SK-N-SH (cell line): Measurements from ENCODE around the gene EOLA2. TPM values are rescaled to one million over a fixed set of nuclear protein-coding genes. Genes with fewer than 3 reads are reported as not detected.

ENCODE experiments used
- CTCF ChIA-PET: fragments of 300-600, 350-600 bp; formaldehyde crosslinking; extraction: SDS; loops from one replicate; lab custom pipeline; 2021; lab: Yijun Ruan, JAX
- POLR2A ChIA-PET: fragments of 350-600 bp; sonication (Branson Sonifier 250); formaldehyde crosslinking; extraction: SDS; loops from one replicate; lab custom pipeline; 2020; ENCODE audit warnings: antibody characterized with exemption, inconsistent platforms; lab: Yijun Ruan, JAX
- DNase-seq: peaks from one replicate; pipeline ENCODE4 v3.0.0; 2012
- H2AFZ ChIP-seq: fragments of 200-600 bp; sonication (generic); 2 replicates; pipeline ENCODE4 v1.8.1; 2016; ENCODE audit warnings: antibody characterized with exemption, mild to moderate bottlenecking, low read depth
- H3F3A ChIP-seq: fragments of 200-600 bp; sonication (generic); replicated peaks from 2 replicates; pipeline ENCODE3; 2016; ENCODE audit warnings: antibody characterized with exemption, mild to moderate bottlenecking; ENCODE audit not compliant: insufficient read depth
- H3K27ac ChIP-seq, 2 experiments: fragments of 200-500 bp in 1 of 2; fragments of 200-600 bp in 1 of 2; sonication (Bioruptor generic) in 1 of 2; sonication (generic), shearing (Covaris generic) in 1 of 2; 2 replicates each; pipeline versions ENCODE4 v1.5.1 to v1.6.1; 2014 to 2016; ENCODE audit warnings: low read depth in 2 of 2, inconsistent platforms in 1 of 2, low read length in 1 of 2, mild to moderate bottlenecking in 1 of 2, mixed read lengths in 1 of 2
- H3K27me3 ChIP-seq: fragments of 200-600 bp; sonication (generic), shearing (Covaris generic); 2 replicates; pipeline ENCODE4 v1.6.1; 2016; ENCODE audit warnings: mixed run types; ENCODE audit not compliant: insufficient read depth
- H3K36me3 ChIP-seq, 2 experiments: fragments of 200-500 bp in 1 of 2; fragments of 200-600 bp in 1 of 2; sonication (Bioruptor generic) in 1 of 2; sonication (generic) in 1 of 2; replicated peaks in 1 of 2; 2 replicates each; pipeline versions ENCODE3 to v1.5.1; 2014 to 2016; ENCODE audit warnings: low read length in 1 of 2, mild to moderate bottlenecking in 1 of 2; ENCODE audit not compliant: insufficient read depth in 2 of 2, control insufficient read depth in 1 of 2
- H3K4me1 ChIP-seq, 2 experiments: fragments of 200-500 bp in 1 of 2; fragments of 200-600 bp in 1 of 2; sonication (Bioruptor generic) in 1 of 2; sonication (generic), shearing (Covaris generic) in 1 of 2; 2 replicates each; pipeline versions ENCODE4 v1.5.1 to v1.6.1; 2014 to 2016; ENCODE audit warnings: low read depth in 1 of 2, low read length in 1 of 2, mixed run types in 1 of 2; ENCODE audit not compliant: insufficient read depth in 2 of 2, control insufficient read depth in 1 of 2
- H3K4me2 ChIP-seq: fragments of 200-600 bp; sonication (generic), shearing (Covaris generic); 2 replicates; pipeline ENCODE4 v1.6.1; 2017; ENCODE audit warnings: mixed run types
- H3K4me3 ChIP-seq, 2 experiments: fragments of 200-500 bp in 1 of 2; fragments of 200-600 bp in 1 of 2; sonication (Bioruptor generic) in 1 of 2; sonication (generic), shearing (Covaris generic) in 1 of 2; 2 replicates each; pipeline versions ENCODE4 v1.5.1 to v1.8.1; 2014 to 2016; ENCODE audit warnings: low read depth in 2 of 2, inconsistent platforms in 1 of 2, low read length in 1 of 2, mild to moderate bottlenecking in 1 of 2, mixed read lengths in 1 of 2, moderate library complexity in 1 of 2
- H3K79me2 ChIP-seq: fragments of 200-600 bp; sonication (generic); 2 replicates; pipeline ENCODE4 v1.8.1; 2017; ENCODE audit warnings: mild to moderate bottlenecking; ENCODE audit not compliant: insufficient read depth
- H3K9ac ChIP-seq: fragments of 200-600 bp; sonication (generic); 2 replicates; pipeline ENCODE4 v1.6.1; 2017; ENCODE audit warnings: mixed run types
- H3K9me2 ChIP-seq: fragments of 200-600 bp; sonication (generic); 2 replicates; pipeline ENCODE4 v1.6.1; 2017; ENCODE audit warnings: mixed run types
- H3K9me3 ChIP-seq: fragments of 200-600 bp; sonication (generic); 2 replicates; pipeline ENCODE4 v1.6.1; 2017; ENCODE audit warnings: mixed run types, mild to moderate bottlenecking, moderate library complexity
- H4K20me1 ChIP-seq: fragments of 200-600 bp; sonication (generic); 2 replicates; pipeline ENCODE4 v1.6.1; 2017; ENCODE audit warnings: mild to moderate bottlenecking, mixed run types; ENCODE audit not compliant: insufficient read depth
- CHD2 ChIP-seq: fragments of 150-350 bp; IDR thresholded peaks from 2 replicates; pipeline ENCODE4 v1.6.1; 2018; ENCODE audit warnings: low read length; ENCODE audit not compliant: partially characterized antibody
- EP300 ChIP-seq, 2 experiments: IDR thresholded peaks; 2 replicates each; pipeline versions ENCODE4 v1.4.0 to v1.6.1; 2012; ENCODE audit warnings: borderline replicate concordance in 1 of 2, low read depth in 1 of 2, low read length in 1 of 2
- FOSL2 ChIP-seq: IDR thresholded peaks from 2 replicates; pipeline ENCODE4 v1.4.0; 2012; ENCODE audit warnings: low read depth, mild to moderate bottlenecking, moderate library complexity, borderline replicate concordance
- FOXJ3 ChIP-seq: sonication (generic); formaldehyde crosslinking; IDR thresholded peaks from 2 replicates; pipeline ENCODE4 v1.5.1; 2020; ENCODE audit warnings: mild to moderate bottlenecking, missing genetic modification reagents
- GABPA ChIP-seq: IDR thresholded peaks from 2 replicates; pipeline ENCODE4 v1.4.0; 2012; ENCODE audit warnings: low read depth, mild to moderate bottlenecking
- GATA2 ChIP-seq: sonication (generic); formaldehyde crosslinking; IDR thresholded peaks from 2 replicates; pipeline ENCODE4 v1.5.0; 2020; ENCODE audit warnings: mild to moderate bottlenecking, missing genetic modification reagents
- RAD21 ChIP-seq: IDR thresholded peaks from 2 replicates; pipeline ENCODE4 v1.6.1; 2012; ENCODE audit warnings: mild to moderate bottlenecking, low read length
- SIN3A ChIP-seq: IDR thresholded peaks from 2 replicates; pipeline ENCODE4 v1.6.1; 2012; ENCODE audit warnings: low read depth, mild to moderate bottlenecking, low read length, moderate library complexity, borderline replicate concordance
- TCF12 ChIP-seq: IDR thresholded peaks from 2 replicates; pipeline ENCODE4 v1.4.0; 2012
- TEAD4 ChIP-seq: IDR thresholded peaks from 2 replicates; pipeline ENCODE4 v1.4.0; 2012; ENCODE audit warnings: mild to moderate bottlenecking, borderline replicate concordance; ENCODE audit not compliant: insufficient read depth
- YY1 ChIP-seq: IDR thresholded peaks from 2 replicates; pipeline ENCODE4 v1.4.0; 2012; ENCODE audit warnings: low read depth, mild to moderate bottlenecking
- WGBS: methylation state at CpG from one replicate; pipeline ENCODE4 v1.1.6; 2017; ENCODE audit warnings: low lambda C conversion rate; 5-methylcytosine and 5-hydroxymethylcytosine counted together
- polyA plus RNA-seq, 3 experiments: library from polyadenylated mRNA; depleted of rRNA; stranded (reverse); fragments of >200 nt; gene quantifications; 2 replicates each; pipeline ENCODE4 v1.2.3, GENCODE V29; 2012
- TF ChIP-seq, protein P1 (sequence below): IDR thresholded peaks from 2 replicates; pipeline ENCODE4 v1.6.1; 2012; ENCODE audit warnings: mild to moderate bottlenecking, low read depth, low read length, moderate library complexity
- TF ChIP-seq, protein P2 (sequence below): IDR thresholded peaks from 2 replicates; pipeline ENCODE4; 2012
- TF ChIP-seq, protein P3 (sequence below): IDR thresholded peaks from 2 replicates; pipeline ENCODE4 v1.4.0; 2012; ENCODE audit warnings: low read depth, borderline replicate concordance
- TF ChIP-seq, protein P4 (sequence below): fragments of 150-350 bp; IDR thresholded peaks from 2 replicates; pipeline ENCODE4 v1.6.1; 2017; ENCODE audit warnings: antibody characterized with exemption, low read length, low read depth, borderline replicate concordance

EOLA2 gene
- polyA plus RNA-seq, 1 of the 3 experiments (the other 2 are of a cell fraction) = 43.4 TPM

DNA sequence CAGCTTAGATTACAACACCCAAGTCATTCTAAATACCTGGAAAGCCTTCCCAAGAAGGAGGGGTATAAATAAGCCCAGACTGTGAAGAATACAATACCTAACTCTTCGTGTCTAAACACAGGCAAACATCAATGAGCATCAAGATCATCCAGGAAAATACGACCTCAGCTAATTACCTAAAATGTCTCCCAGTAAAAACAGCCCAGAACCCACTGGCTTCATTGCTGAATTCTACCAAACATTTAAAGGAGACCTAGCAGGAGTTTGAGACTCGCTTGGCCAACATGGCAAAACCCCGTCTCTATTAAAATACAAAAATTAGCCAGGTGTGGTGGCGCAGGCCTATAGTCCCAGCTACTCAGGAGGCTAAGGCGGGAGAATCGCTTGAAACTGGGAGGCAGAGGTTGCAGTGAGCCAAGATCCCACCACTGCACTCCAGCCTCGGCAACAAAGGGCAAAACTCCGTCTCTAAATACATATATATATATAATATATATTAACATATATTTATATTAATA lies 28.1 kb downstream of the EOLA2 start:
- H3K9me3 ChIP-seq = no peaks in the 10 kb centered on the region
- H3K27ac ChIP-seq = no peak overlapping the region
- no peaks in the 10 kb centered on the region for H3K79me2 ChIP-seq
- ChIA-PET CTCF (no interaction called here), POLR2A (no interaction called here)
- no peaks in the 10 kb centered on the region for H3K4me1 ChIP-seq
- H3K4me3 ChIP-seq = no peak overlapping the region
- H3K36me3 ChIP-seq = no peaks in the 10 kb centered on the region
- no peak for DNase-seq
- no peaks in the 10 kb centered on the region for H3F3A ChIP-seq
- 69% methylated on average over 9 of the region's 9 CpGs for WGBS
- no peak overlapping the region for H3K9ac ChIP-seq
- no peak overlapping the region for H2AFZ ChIP-seq
- no peak overlapping the region for H3K4me2 ChIP-seq
- no peaks in the 10 kb centered on the region for H3K27me3 ChIP-seq
- TF ChIP-seq YY1 (no peak), GATA2 (CRISPR knock-in tag) (no peak), FOXJ3 (CRISPR knock-in tag) (no peak), EP300 (IDR thresholded peaks at IDR 0.05; ENCODE audit: borderline replicate concordance in 1 of 2, low read depth in 1 of 2, low read length in 1 of 2) (no peak), TEAD4 (no peak), SIN3A (no peak)
- TF ChIP-seq, protein P1, sequence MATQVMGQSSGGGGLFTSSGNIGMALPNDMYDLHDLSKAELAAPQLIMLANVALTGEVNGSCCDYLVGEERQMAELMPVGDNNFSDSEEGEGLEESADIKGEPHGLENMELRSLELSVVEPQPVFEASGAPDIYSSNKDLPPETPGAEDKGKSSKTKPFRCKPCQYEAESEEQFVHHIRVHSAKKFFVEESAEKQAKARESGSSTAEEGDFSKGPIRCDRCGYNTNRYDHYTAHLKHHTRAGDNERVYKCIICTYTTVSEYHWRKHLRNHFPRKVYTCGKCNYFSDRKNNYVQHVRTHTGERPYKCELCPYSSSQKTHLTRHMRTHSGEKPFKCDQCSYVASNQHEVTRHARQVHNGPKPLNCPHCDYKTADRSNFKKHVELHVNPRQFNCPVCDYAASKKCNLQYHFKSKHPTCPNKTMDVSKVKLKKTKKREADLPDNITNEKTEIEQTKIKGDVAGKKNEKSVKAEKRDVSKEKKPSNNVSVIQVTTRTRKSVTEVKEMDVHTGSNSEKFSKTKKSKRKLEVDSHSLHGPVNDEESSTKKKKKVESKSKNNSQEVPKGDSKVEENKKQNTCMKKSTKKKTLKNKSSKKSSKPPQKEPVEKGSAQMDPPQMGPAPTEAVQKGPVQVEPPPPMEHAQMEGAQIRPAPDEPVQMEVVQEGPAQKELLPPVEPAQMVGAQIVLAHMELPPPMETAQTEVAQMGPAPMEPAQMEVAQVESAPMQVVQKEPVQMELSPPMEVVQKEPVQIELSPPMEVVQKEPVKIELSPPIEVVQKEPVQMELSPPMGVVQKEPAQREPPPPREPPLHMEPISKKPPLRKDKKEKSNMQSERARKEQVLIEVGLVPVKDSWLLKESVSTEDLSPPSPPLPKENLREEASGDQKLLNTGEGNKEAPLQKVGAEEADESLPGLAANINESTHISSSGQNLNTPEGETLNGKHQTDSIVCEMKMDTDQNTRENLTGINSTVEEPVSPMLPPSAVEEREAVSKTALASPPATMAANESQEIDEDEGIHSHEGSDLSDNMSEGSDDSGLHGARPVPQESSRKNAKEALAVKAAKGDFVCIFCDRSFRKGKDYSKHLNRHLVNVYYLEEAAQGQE = no peak
- TF ChIP-seq, protein P2, sequence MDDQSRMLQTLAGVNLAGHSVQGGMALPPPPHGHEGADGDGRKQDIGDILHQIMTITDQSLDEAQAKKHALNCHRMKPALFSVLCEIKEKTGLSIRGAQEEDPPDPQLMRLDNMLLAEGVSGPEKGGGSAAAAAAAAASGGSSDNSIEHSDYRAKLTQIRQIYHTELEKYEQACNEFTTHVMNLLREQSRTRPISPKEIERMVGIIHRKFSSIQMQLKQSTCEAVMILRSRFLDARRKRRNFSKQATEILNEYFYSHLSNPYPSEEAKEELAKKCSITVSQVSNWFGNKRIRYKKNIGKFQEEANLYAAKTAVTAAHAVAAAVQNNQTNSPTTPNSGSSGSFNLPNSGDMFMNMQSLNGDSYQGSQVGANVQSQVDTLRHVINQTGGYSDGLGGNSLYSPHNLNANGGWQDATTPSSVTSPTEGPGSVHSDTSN = no peak
- no peaks in the 10 kb centered on the region for H3K9me2 ChIP-seq
- no peaks in the 10 kb centered on the region for H4K20me1 ChIP-seq

DNA sequence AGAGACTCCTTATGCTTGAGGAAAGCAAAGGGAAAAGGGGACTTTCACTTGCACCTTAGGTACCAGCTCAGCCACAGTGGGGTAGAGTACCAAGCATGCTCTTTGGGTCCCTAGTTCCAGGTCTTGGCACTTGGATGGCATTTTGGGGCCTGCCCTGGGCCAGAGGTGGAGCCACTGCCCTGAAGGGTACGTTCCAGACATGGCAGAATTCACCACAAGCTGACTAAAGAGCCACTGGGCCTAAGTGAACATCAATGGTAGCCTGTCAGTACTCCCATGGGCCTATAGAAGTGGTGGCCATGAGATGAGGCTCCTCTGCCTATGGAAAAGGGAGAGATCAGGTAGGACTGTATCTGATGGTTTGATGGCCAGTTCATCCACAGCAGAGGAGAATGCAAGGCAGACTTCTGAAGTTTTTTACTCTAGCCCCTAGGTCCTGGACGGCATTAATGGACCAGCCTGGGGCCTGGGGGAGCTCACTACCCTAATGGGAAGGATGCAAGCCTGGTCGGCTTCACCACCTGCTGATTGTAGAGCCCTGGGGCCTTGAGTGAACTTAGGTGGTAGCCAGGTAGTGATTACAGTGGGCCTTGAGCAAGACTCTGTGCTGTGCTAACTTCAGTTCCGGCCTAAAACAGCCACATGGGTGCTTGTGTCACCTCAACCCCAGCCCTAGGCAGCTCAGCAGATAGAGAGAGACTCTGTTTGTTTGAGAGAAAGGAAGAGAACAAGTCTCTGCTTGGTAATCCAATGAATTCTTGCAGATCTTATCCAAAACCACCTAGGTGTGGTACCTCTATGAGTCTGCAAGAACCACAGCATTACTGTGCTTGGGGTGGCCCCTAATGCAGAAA lies 28.7 kb downstream of the EOLA2 start:
- Histone ChIP-seq H3K9ac (no peak overlapping the region), H2AFZ (no peak overlapping the region), H4K20me1 (no peaks in the 10 kb centered on the region), H3K4me3 (no peak overlapping the region), H3K9me2 (no peaks in the 10 kb centered on the region), H3K4me2 (no peak overlapping the region), H3K79me2 (no peaks in the 10 kb centered on the region), H3K27ac (no peak overlapping the region), H3K36me3 (no peaks in the 10 kb centered on the region), H3F3A (no peaks in the 10 kb centered on the region), H3K4me1 (no peaks in the 10 kb centered on the region), H3K9me3 (no peaks in the 10 kb centered on the region), H3K27me3 (no peaks in the 10 kb centered on the region)
- DNase-seq = no peak
- ChIA-PET POLR2A (no interaction called here), CTCF (no interaction called here)
- TF ChIP-seq CHD2 (no peak), TCF12 (no peak), EP300 (IDR thresholded peaks at IDR 0.05; ENCODE audit: borderline replicate concordance in 1 of 2, low read depth in 1 of 2, low read length in 1 of 2) (no peak), GABPA (no peak), FOSL2 (no peak), RAD21 (no peak)
- TF ChIP-seq, protein P3, sequence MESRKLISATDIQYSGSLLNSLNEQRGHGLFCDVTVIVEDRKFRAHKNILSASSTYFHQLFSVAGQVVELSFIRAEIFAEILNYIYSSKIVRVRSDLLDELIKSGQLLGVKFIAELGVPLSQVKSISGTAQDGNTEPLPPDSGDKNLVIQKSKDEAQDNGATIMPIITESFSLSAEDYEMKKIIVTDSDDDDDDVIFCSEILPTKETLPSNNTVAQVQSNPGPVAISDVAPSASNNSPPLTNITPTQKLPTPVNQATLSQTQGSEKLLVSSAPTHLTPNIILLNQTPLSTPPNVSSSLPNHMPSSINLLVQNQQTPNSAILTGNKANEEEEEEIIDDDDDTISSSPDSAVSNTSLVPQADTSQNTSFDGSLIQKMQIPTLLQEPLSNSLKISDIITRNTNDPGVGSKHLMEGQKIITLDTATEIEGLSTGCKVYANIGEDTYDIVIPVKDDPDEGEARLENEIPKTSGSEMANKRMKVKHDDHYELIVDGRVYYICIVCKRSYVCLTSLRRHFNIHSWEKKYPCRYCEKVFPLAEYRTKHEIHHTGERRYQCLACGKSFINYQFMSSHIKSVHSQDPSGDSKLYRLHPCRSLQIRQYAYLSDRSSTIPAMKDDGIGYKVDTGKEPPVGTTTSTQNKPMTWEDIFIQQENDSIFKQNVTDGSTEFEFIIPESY = no peak
- TF ChIP-seq, protein P4, sequence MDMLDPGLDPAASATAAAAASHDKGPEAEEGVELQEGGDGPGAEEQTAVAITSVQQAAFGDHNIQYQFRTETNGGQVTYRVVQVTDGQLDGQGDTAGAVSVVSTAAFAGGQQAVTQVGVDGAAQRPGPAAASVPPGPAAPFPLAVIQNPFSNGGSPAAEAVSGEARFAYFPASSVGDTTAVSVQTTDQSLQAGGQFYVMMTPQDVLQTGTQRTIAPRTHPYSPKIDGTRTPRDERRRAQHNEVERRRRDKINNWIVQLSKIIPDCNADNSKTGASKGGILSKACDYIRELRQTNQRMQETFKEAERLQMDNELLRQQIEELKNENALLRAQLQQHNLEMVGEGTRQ = no peak
- WGBS = 37% methylated on average over 3 of the region's 4 CpGs
